Left lung (tissue), 10 donors: ENCODE data around the gene ZFP82. TPM values are rescaled to one million over a fixed set of nuclear protein-coding genes. Genes with fewer than 3 reads are reported as not detected.

Source experiments
- ATAC-seq: fragments of 200-7000 bp; cut with Tn5 transposase; one replicate; pipeline ENCODE4 v1.9.1; 2020; ENCODE audit warnings: moderate library complexity
- DNase-seq, 4 donors: peaks; one replicate each; pipeline ENCODE4 v3.0.0-alpha.2; 2013 to 2020
- H3K27ac ChIP-seq, 2 donors: fragments of 200-600 bp; sonication (generic) in 1 of 2; one replicate each; pipeline versions ENCODE4 v1.5.0 to v1.8.0; 2020 to 2021
- H3K27me3 ChIP-seq, 2 donors: fragments of 200-600 bp; sonication (generic) in 1 of 2; one replicate each; pipeline versions ENCODE4 v1.5.0 to v1.8.0; 2020 to 2021
- H3K36me3 ChIP-seq, 2 donors: fragments of 200-600 bp; sonication (generic) in 1 of 2; one replicate each; pipeline versions ENCODE4 v1.5.0 to v1.8.0; 2020 to 2021
- H3K4me1 ChIP-seq, 2 donors: fragments of 200-600 bp; one replicate each; pipeline ENCODE4 v1.8.0; 2021
- H3K4me3 ChIP-seq, 2 donors: fragments of 200-600 bp; sonication (generic) in 1 of 2; one replicate each; pipeline versions ENCODE4 v1.5.0 to v1.8.0; 2020 to 2021; ENCODE audit warnings: mild to moderate bottlenecking in 1 of 2
- H3K9me3 ChIP-seq, 2 donors: fragments of 200-600 bp; sonication (generic) in 1 of 2; one replicate each; pipeline versions ENCODE4 v1.5.0 to v1.8.0; 2020 to 2021
- CTCF ChIP-seq, 2 donors: fragments of 200-600 bp; sonication (generic) in 1 of 2; IDR thresholded peaks; one replicate each; pipeline versions ENCODE4 v1.5.0 to v1.8.0; 2021; ENCODE audit warnings: antibody characterized with exemption in 2 of 2
- intact Hi-C, 2 donors: fragments of 100-400 bp; cut with DNase I; formaldehyde crosslinking; loops; one replicate each; pipeline versions ENCODE4 v1.11.2 to v1.14.2; 2022
- polyA plus RNA-seq, 6 donors: library from polyadenylated mRNA; unstranded; fragments of 120-200 nt; gene quantifications; one replicate each; pipeline ENCODE4 v1.2.1, GENCODE V29; 2013; ENCODE audit not compliant: insufficient read length in 6 of 6
- total RNA-seq, 2 donors: library from RNA; stranded (reverse); fragmentation: NEBNext Ultra II Directional; extraction: Animal tissue kit (Norgen Biotek cat#: 25700); gene quantifications; one replicate each; pipeline ENCODE4 v1.2.1, GENCODE V29; 2021
- donor health status: DM: no; HTN: yes; CAD: no.
- donor health status: DM: no; HTN: no; CAD: no.

The ZFP82 gene
- total and polyA plus RNA-seq, 8 donors: 4.2 to 14.5 (median 13.0) TPM

GRCh38 chr19:36417752-36418286 is 625 bp downstream of the ZFP82 start:
- peak overlapping the region; percentile 85 to 86 for H3K27ac ChIP-seq
- TF ChIP-seq CTCF (IDR thresholded peaks at IDR 0.05): no peak
- DNase-seq (no peak), ATAC-seq (no peak)
- H3K4me3 ChIP-seq: peak overlapping the region; percentile 67 to 81
- intact Hi-C loops: no loop called here
- peaks cover 0 to 6% of the 10 kb centered on the region in 2 donors for H3K36me3 ChIP-seq
- H3K4me1 ChIP-seq: peaks cover 6 to 29% of the 10 kb centered on the region in 2 donors
- peaks cover 0 to 29% of the 10 kb centered on the region in 2 donors for H3K27me3 ChIP-seq
- H3K9me3 ChIP-seq: peaks cover 0 to 39% of the 10 kb centered on the region in 2 donors

- Histone ChIP-seq H3K27ac (no peak overlapping the region), H3K4me3 (no peak overlapping the region), H3K9me3 (peaks cover 0 to 91% of the 10 kb centered on the region in 2 donors), H3K36me3 (peaks cover 0 to 71% of the 10 kb centered on the region in 2 donors), H3K4me1 (no peaks in the 10 kb centered on the region), H3K27me3 (no peaks in the 10 kb centered on the region)
- intact Hi-C loops: no loop called here
- TF ChIP-seq CTCF (IDR thresholded peaks at IDR 0.05): no peak
- DNase-seq (no peak), ATAC-seq (no peak)
These were observed 8.6 kb downstream of the ZFP82 start for GRCh38 chr19:36409841-36410240.

GRCh38 chr19:36408101-36408500 is 10.3 kb downstream of the ZFP82 start:
- peaks cover 0 to 89% of the 10 kb centered on the region in 2 donors for H3K9me3 ChIP-seq
- no peak for DNase-seq
- peaks cover 0 to 85% of the 10 kb centered on the region in 2 donors for H3K36me3 ChIP-seq
- no peaks in the 10 kb centered on the region for H3K4me1 ChIP-seq
- H3K27ac ChIP-seq: no peak overlapping the region
- no peaks in the 10 kb centered on the region for H3K27me3 ChIP-seq
- TF ChIP-seq CTCF (IDR thresholded peaks at IDR 0.05): no peak
- no peak overlapping the region for H3K4me3 ChIP-seq
- intact Hi-C loops: no loop called here
- no peak for ATAC-seq

GRCh38 chr19:36404498-36404897 is 13.9 kb downstream of the ZFP82 start:
- intact Hi-C loops: no loop called here
- no peak for DNase-seq
- TF ChIP-seq CTCF (IDR thresholded peaks at IDR 0.05): no peak
- H3K4me1 ChIP-seq: no peaks in the 10 kb centered on the region
- H3K27me3 ChIP-seq: no peaks in the 10 kb centered on the region
- no peak for ATAC-seq
- H3K9me3 ChIP-seq: peaks cover 0 to 90% of the 10 kb centered on the region in 2 donors
- H3K4me3 ChIP-seq: no peak overlapping the region
- peaks cover 0 to 99% of the 10 kb centered on the region in 2 donors for H3K36me3 ChIP-seq
- no peak overlapping the region for H3K27ac ChIP-seq

GRCh38 chr19:36401475-36401874 is 17.0 kb downstream of the ZFP82 start:
- no peak for ATAC-seq
- H3K9me3 ChIP-seq: peaks cover 0 to 94% of the 10 kb centered on the region in 2 donors

More at GRCh38 chr19:36401475-36401874, 17.0 kb downstream of the ZFP82 start:
- Histone ChIP-seq H3K4me3 (no peak overlapping the region), H3K27me3 (no peaks in the 10 kb centered on the region), H3K27ac (no peak overlapping the region), H3K36me3 (peaks cover 0 to 100% of the 10 kb centered on the region in 2 donors), H3K4me1 (no peaks in the 10 kb centered on the region)
- intact Hi-C loops: no loop called here
- no peak for DNase-seq
- no peak for TF ChIP-seq CTCF (IDR thresholded peaks at IDR 0.05)
